B cell (primary cell): Measurements from ENCODE around the gene ZBTB17. TPM values are rescaled to one million over a fixed set of nuclear protein-coding genes. Genes with fewer than 3 reads are reported as not detected.
"Not testable (repeated sequence)": the region's sequence is repeated elsewhere in the genome, so short reads cannot be mapped to it uniquely, and the experiment has no call there.

Experiments used
- ATAC-seq: fragments of 200-7000 bp; cut with Tn5 transposase; one replicate; pipeline ENCODE4 v1.10.0; 2021; ENCODE audit warnings: low read depth, mild to moderate bottlenecking, moderate number of reproducible peaks, moderate library complexity
- CTCF ChIA-PET: fragments of 350-600 bp; sonication (Branson Sonifier 250); formaldehyde crosslinking; loops from one replicate; lab custom pipeline; 2021; ENCODE audit warnings: antibody characterized with exemption, inconsistent platforms; lab: Charles Lee
- POLR2A ChIA-PET: fragments of 350-600 bp; sonication (Branson Sonifier 250); formaldehyde crosslinking; loops from one replicate; lab custom pipeline; 2021; ENCODE audit warnings: antibody characterized with exemption; lab: Charles Lee
- DNase-seq: peaks from one replicate; pipeline ENCODE4 v3.0.0; 2013
- H2AFZ ChIP-seq: 2 replicates; pipeline ENCODE4 v1.6.1; 2012; ENCODE audit warnings: mild to moderate bottlenecking, low read depth, low read length; ENCODE audit not compliant: insufficient read depth, poor library complexity, severe bottlenecking
- H3K27ac ChIP-seq, 2 donors: 1 replicate in 1 of 2; 2 replicates in 1 of 2; pipeline ENCODE4 v1.5.1; 2012 to 2013; ENCODE audit warnings: low read length in 2 of 2, mild to moderate bottlenecking in 2 of 2, moderate library complexity in 1 of 2
- H3K27me3 ChIP-seq, 4 experiments: fragments of 200-600 bp in 1 of 4; sonication (generic) in 1 of 4; replicated peaks in 1 of 4; 1 replicate in 2 of 4; 2 replicates in 2 of 4; pipeline versions ENCODE4 v1.6.1 to v1.7.0; 2013 to 2016; ENCODE audit warnings: low read length in 3 of 4, mild to moderate bottlenecking in 2 of 4, mixed read lengths in 1 of 4, moderate library complexity in 1 of 4; ENCODE audit not compliant: insufficient read depth in 4 of 4, control insufficient read depth in 3 of 4; ENCODE audit errors: control extremely low read depth in 1 of 4
- H3K36me3 ChIP-seq, 2 experiments: replicated peaks in 1 of 2; 1 replicate in 1 of 2; 2 replicates in 1 of 2; pipeline versions ENCODE4 v1.6.1 to v1.7.1; 2013; ENCODE audit warnings: low read length in 1 of 2; ENCODE audit not compliant: insufficient read depth in 2 of 2, control insufficient read depth in 1 of 2; ENCODE audit errors: control extremely low read depth in 1 of 2, extremely low read depth in 1 of 2
- H3K4me1 ChIP-seq, 2 donors: fragments of 200-600 bp in 1 of 2; sonication (generic) in 1 of 2; 1 replicate in 1 of 2; 2 replicates in 1 of 2; pipeline versions ENCODE4 v1.5.1 to v1.6.1; 2013 to 2017; ENCODE audit warnings: low read length in 2 of 2; ENCODE audit not compliant: control insufficient read depth in 2 of 2, insufficient read depth in 2 of 2
- H3K4me2 ChIP-seq: replicated peaks from 2 replicates; pipeline ENCODE3; 2012; ENCODE audit warnings: mild to moderate bottlenecking, low read depth, low read length; ENCODE audit not compliant: poor library complexity, severe bottlenecking
- H3K4me3 ChIP-seq, 5 experiments: fragments of 200-600 bp in 1 of 5; sonication (generic) in 1 of 5; 1 replicate in 3 of 5; 2 replicates in 2 of 5; pipeline versions ENCODE4 v1.5.1 to v1.7.0; 2011 to 2016; ENCODE audit warnings: low read length in 4 of 5, mild to moderate bottlenecking in 4 of 5, low read depth in 2 of 5, control low read depth in 1 of 5, moderate library complexity in 1 of 5; ENCODE audit not compliant: insufficient read depth in 1 of 5; ENCODE audit errors: control extremely low read depth in 1 of 5, extremely low read depth in 1 of 5
- H3K79me2 ChIP-seq: fragments of 200-600 bp; sonication (generic); one replicate; pipeline ENCODE4 v1.6.0; 2016; ENCODE audit warnings: low read length; ENCODE audit not compliant: control insufficient read depth, insufficient read depth
- H3K9ac ChIP-seq: fragments of 200-600 bp; sonication (generic); 2 replicates; pipeline ENCODE4 v1.6.1; 2017; ENCODE audit warnings: mild to moderate bottlenecking, low read length, moderate library complexity
- H3K9me3 ChIP-seq, 3 donors: one replicate each; pipeline versions ENCODE4 v1.6.1 to v1.7.1; 2013; ENCODE audit warnings: low read length in 2 of 3; ENCODE audit not compliant: control insufficient read depth in 2 of 3, insufficient read depth in 1 of 3; ENCODE audit errors: control extremely low read depth in 1 of 3
- H4K20me1 ChIP-seq: 2 replicates; pipeline ENCODE4 v1.6.0; 2012; ENCODE audit warnings: mild to moderate bottlenecking, low read length; ENCODE audit not compliant: insufficient read depth, control insufficient read depth, poor library complexity, severe bottlenecking
- H3K27ac Mint-ChIP-seq: one replicate; pipeline ENCODE4 v1.8.0; 2021; ENCODE audit warnings: mixed read lengths
- H3K27me3 Mint-ChIP-seq: one replicate; pipeline ENCODE4 v1.8.0; 2021; ENCODE audit warnings: mixed read lengths
- H3K4me1 Mint-ChIP-seq: one replicate; pipeline ENCODE4 v1.8.0; 2021; ENCODE audit warnings: mixed read lengths
- H3K4me3 Mint-ChIP-seq: one replicate; pipeline ENCODE4 v1.8.0; 2021; ENCODE audit warnings: mixed read lengths
- H3K9me3 Mint-ChIP-seq: one replicate; pipeline ENCODE4 v1.8.0; 2022; ENCODE audit warnings: mixed read lengths; ENCODE audit not compliant: insufficient read depth
- EZH2 ChIP-seq: IDR thresholded peaks from 2 replicates; pipeline ENCODE4 v1.6.1; 2012; ENCODE audit warnings: borderline replicate concordance, low read depth, mild to moderate bottlenecking, moderate library complexity, low read length; ENCODE audit not compliant: insufficient read depth, poor library complexity, severe bottlenecking
- WGBS: methylation state at CpG from one replicate; pipeline ENCODE4 v1.1.5; 2013; ENCODE audit warnings: missing lambda C conversion rate; ENCODE audit not compliant: insufficient coverage; 5-methylcytosine and 5-hydroxymethylcytosine counted together
- intact Hi-C: fragments of 100-400 bp; cut with micrococcal nuclease; formaldehyde crosslinking; loops from one replicate; pipeline ENCODE4 v1.10.0; 2022
- polyA plus RNA-seq: library from polyadenylated mRNA; depleted of rRNA; stranded (reverse); fragments of >200 nt; gene quantifications from 2 replicates; pipeline ENCODE4 v1.2.3, GENCODE V29; 2012
- total RNA-seq, 2 donors: library from RNA; stranded (reverse); fragments of 120-200 nt in 1 of 2; gene quantifications; 1 replicate in 1 of 2; 2 replicates in 1 of 2; pipeline versions ENCODE4 v1.2.3 to v1.2.4, GENCODE V29; 2013 to 2022
- TF ChIP-seq, protein P1 (sequence below): fragments of 200-600 bp; IDR thresholded peaks from one replicate; pipeline ENCODE4 v1.8.0; 2022; ENCODE audit warnings: antibody characterized with exemption, mild to moderate bottlenecking

The ZBTB17 gene
- total and polyA plus RNA-seq, 2 donors (not counting 1 experiment from before 2014, with no cell fraction given) = 94.1 to 157 TPM

DNA sequence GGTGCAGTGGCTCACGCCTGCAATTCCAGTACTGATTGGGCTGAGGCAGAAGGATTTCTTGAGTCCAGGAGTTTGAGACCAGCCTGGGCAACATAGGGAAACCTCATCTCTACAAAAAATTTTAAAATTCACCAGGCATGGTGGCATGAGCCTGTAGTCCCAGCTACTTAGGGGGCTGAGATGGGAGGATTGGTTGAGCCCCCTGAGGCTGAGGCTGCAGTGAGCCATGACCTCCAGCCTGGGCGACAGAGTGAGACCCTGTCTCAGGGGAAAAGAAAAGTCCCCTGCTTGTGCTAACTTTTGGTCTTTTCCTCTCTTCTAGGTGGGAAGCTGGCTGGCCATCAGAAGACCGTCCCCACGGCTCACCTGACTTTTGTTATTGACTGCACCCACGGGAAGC, 29.7 kb upstream of the ZBTB17 start:
- no peak overlapping the region for H3K27ac ChIP-seq
- DNase-seq (no peak), ATAC-seq (no peak)
- ChIA-PET CTCF (interaction anchor here (0.7 to 1.9 kb wide), 3 partner anchors 8 to 190 kb away, joined by 3 to 7 read pairs (median 5); no protein-coding TSS in a partner anchor), POLR2A (no interaction called here)
- Mint-ChIP-seq H3K4me1 (peaks cover 27% of the 10 kb centered on the region), H3K27ac (no peak overlapping the region), H3K9me3 (no peaks in the 10 kb centered on the region), H3K4me3 (no peak overlapping the region), H3K27me3 (no peaks in the 10 kb centered on the region)
- no peaks in the 10 kb centered on the region for H3K27me3 ChIP-seq
- peak overlapping the region; percentile 13 for H3K4me2 ChIP-seq
- no peaks in the 10 kb centered on the region for H3K36me3 ChIP-seq
- no peak overlapping the region for H3K9ac ChIP-seq
- intact Hi-C loops = loop anchor here (5.0 kb wide), 1 partner anchor 203 kb away; no protein-coding TSS in a partner anchor
- H3K4me1 ChIP-seq = peaks cover 23 to 27% of the 10 kb centered on the region in 2 donors
- H3K79me2 ChIP-seq = no peaks in the 10 kb centered on the region
- H3K9me3 ChIP-seq = no peaks in the 10 kb centered on the region
- no peak for TF ChIP-seq EZH2
- TF ChIP-seq, protein P1, sequence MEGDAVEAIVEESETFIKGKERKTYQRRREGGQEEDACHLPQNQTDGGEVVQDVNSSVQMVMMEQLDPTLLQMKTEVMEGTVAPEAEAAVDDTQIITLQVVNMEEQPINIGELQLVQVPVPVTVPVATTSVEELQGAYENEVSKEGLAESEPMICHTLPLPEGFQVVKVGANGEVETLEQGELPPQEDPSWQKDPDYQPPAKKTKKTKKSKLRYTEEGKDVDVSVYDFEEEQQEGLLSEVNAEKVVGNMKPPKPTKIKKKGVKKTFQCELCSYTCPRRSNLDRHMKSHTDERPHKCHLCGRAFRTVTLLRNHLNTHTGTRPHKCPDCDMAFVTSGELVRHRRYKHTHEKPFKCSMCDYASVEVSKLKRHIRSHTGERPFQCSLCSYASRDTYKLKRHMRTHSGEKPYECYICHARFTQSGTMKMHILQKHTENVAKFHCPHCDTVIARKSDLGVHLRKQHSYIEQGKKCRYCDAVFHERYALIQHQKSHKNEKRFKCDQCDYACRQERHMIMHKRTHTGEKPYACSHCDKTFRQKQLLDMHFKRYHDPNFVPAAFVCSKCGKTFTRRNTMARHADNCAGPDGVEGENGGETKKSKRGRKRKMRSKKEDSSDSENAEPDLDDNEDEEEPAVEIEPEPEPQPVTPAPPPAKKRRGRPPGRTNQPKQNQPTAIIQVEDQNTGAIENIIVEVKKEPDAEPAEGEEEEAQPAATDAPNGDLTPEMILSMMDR = no peak
- H4K20me1 ChIP-seq = no peaks in the 10 kb centered on the region
- WGBS = 28% methylated on average over 4 of the region's 5 CpGs
- H3K4me3 ChIP-seq = no peak overlapping the region
- H2AFZ ChIP-seq = no peak overlapping the region

GRCh38 chr1:16001274-16001673, 25.4 kb upstream of the ZBTB17 start:
- H3K27ac ChIP-seq, H3K9ac ChIP-seq, H2AFZ ChIP-seq, H3K27me3 ChIP-seq, H3K9me3 ChIP-seq, H4K20me1 ChIP-seq, DNase-seq, ATAC-seq, intact Hi-C loops, H3K27ac Mint-ChIP-seq, H3K36me3 ChIP-seq, H3K79me2 ChIP-seq, H3K27me3 Mint-ChIP-seq, H3K4me3 ChIP-seq, H3K4me2 ChIP-seq, H3K4me3 Mint-ChIP-seq, H3K9me3 Mint-ChIP-seq, POLR2A ChIA-PET: not testable (repeated sequence)
- 97% methylated on average over 8 of the region's 10 CpGs for WGBS
- H3K4me1 Mint-ChIP-seq = peaks cover 16% of the 10 kb centered on the region
- CTCF ChIA-PET = interaction anchor here (1.5 kb wide), 1 partner anchor 186 kb away, joined by 3 read pairs; no protein-coding TSS in a partner anchor
- H3K4me1 ChIP-seq = peaks cover 15 to 17% of the 10 kb centered on the region in 2 donors
